Osteoblast (primary cell): ENCODE data around the gene RECQL. TPM values are rescaled to one million over a fixed set of nuclear protein-coding genes. Genes with fewer than 3 reads are reported as not detected.
"Not testable (repeated sequence)": the region's sequence is repeated elsewhere in the genome, so short reads cannot be mapped to it uniquely, and the experiment has no call there.

ENCODE experiments used
- DNase-seq: peaks from one replicate; pipeline ENCODE4 v3.0.0; 2011; ENCODE audit warnings: low spot score, mixed read lengths; ENCODE audit not compliant: insufficient read length; ENCODE audit errors: missing footprints
- H2AFZ ChIP-seq: 2 replicates; pipeline ENCODE4 v1.6.0; 2011; ENCODE audit warnings: mild to moderate bottlenecking, low read length
- H3K27ac ChIP-seq: 2 replicates; pipeline ENCODE4 v1.5.1; 2011; ENCODE audit warnings: mild to moderate bottlenecking, low read depth, low read length, moderate library complexity
- H3K27me3 ChIP-seq: 2 replicates; pipeline ENCODE4 v1.6.0; 2012; ENCODE audit warnings: mild to moderate bottlenecking, control low read depth, inconsistent platforms, low read length, moderate library complexity; ENCODE audit not compliant: insufficient read depth
- H3K36me3 ChIP-seq: 2 replicates; pipeline ENCODE4 v1.5.1; 2011; ENCODE audit warnings: mild to moderate bottlenecking, low read length, control low read depth, moderate library complexity; ENCODE audit not compliant: insufficient read depth
- H3K4me1 ChIP-seq: 2 replicates; pipeline ENCODE4 v1.5.1; 2011; ENCODE audit warnings: mild to moderate bottlenecking, low read length, control low read depth, moderate library complexity; ENCODE audit not compliant: insufficient read depth
- H3K4me2 ChIP-seq: 2 replicates; pipeline ENCODE4 v1.6.0; 2011; ENCODE audit warnings: mild to moderate bottlenecking, low read length; ENCODE audit not compliant: insufficient read depth
- H3K4me3 ChIP-seq: fragments of 200-600 bp; sonication (generic); 3 replicates; pipeline ENCODE4 v1.5.1; 2012; ENCODE audit warnings: mild to moderate bottlenecking, low read length, inconsistent platforms; ENCODE audit not compliant: insufficient read depth
- H3K79me2 ChIP-seq: 2 replicates; pipeline ENCODE4 v1.6.0; 2012; ENCODE audit warnings: mild to moderate bottlenecking, low read length, control low read depth, inconsistent platforms; ENCODE audit not compliant: insufficient read depth
- H3K9me3 ChIP-seq: 2 replicates; pipeline ENCODE4 v1.5.1; 2011; ENCODE audit warnings: low read depth, low read length, control low read depth
- H4K20me1 ChIP-seq: 2 replicates; pipeline ENCODE4 v1.6.0; 2012; ENCODE audit warnings: mild to moderate bottlenecking, low read length, control low read depth; ENCODE audit not compliant: insufficient read depth
- CTCF ChIP-seq: IDR thresholded peaks from 2 replicates; pipeline ENCODE4 v1.5.1; 2011; ENCODE audit warnings: mild to moderate bottlenecking, low read depth, low read length, moderate library complexity; ENCODE audit errors: extremely low read depth
- total RNA-seq: library from RNA; depleted of rRNA; stranded (reverse); fragments of >200 nt; gene quantifications from 2 replicates; pipeline ENCODE4 v1.2.3, GENCODE V29; 2012

Gene RECQL
- total RNA-seq, 1 donor, result 83.6 TPM

DNA sequence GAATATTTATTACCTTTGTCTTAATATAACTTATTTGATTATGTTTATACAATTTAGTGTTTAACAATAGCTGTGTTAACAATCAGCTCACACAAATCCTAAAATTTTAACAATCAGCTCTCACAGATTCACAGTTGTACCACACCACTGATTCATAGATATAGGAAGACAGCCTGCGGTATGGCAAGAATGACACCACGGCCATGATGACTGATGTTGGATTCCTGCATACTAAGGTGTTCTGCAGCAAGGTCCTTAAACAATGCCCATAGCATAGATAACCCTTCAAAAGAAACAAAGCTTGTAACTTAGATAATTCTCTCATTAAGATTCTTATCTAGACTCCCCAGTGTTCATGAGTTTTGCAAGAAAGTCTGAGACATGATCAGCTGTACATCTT, 67.9 kb downstream of the RECQL start:
- Histone ChIP-seq H3K36me3 (no peaks in the 10 kb centered on the region), H3K79me2 (peaks cover 4% of the 10 kb centered on the region), H3K4me1 (peaks cover 8% of the 10 kb centered on the region), H2AFZ (no peak overlapping the region), H3K27ac (no peak overlapping the region), H4K20me1 (no peaks in the 10 kb centered on the region), H3K27me3 (peaks cover 3% of the 10 kb centered on the region), H3K4me3 (no peak overlapping the region), H3K9me3 (no peaks in the 10 kb centered on the region), H3K4me2 (no peak overlapping the region)
- TF ChIP-seq CTCF, result no peak
- no peak for DNase-seq

GRCh38 chr12:21429994-21430393, 71.4 kb downstream of the RECQL start:
- no peaks in the 10 kb centered on the region for H4K20me1 ChIP-seq
- H3K27me3 ChIP-seq, result peaks cover 3% of the 10 kb centered on the region
- no peaks in the 10 kb centered on the region for H3K9me3 ChIP-seq
- DNase-seq, result no peak
- H3K36me3 ChIP-seq, result no peaks in the 10 kb centered on the region
- H3K79me2 ChIP-seq, result no peaks in the 10 kb centered on the region
- H2AFZ ChIP-seq, result peak overlapping the region; percentile 18
- H3K4me1 ChIP-seq, result peaks cover 12% of the 10 kb centered on the region
- no peak overlapping the region for H3K27ac ChIP-seq
- no peak overlapping the region for H3K4me2 ChIP-seq
- no peak for TF ChIP-seq CTCF
- H3K4me3 ChIP-seq, result no peak overlapping the region

DNA sequence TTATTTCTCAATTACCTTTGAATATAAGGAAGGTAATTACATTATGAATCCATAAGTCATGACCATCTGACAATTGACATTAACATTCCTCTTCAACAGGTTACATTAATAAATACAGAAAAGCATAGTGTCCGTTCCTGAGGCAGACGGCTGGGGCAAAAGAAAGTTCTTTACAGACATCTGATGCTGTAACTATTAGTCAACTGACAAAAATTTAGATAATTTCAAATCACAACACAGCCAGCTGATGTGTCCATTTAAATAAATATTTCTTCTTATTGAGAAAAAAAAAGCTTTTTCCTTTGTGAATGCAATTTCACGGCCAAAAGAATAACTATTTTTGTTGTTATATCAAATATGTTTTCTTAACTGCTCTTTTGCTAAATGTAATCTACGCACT, 73.2 kb downstream of the RECQL start:
- peak overlapping the region; percentile 24 for H3K27ac ChIP-seq
- H4K20me1 ChIP-seq, result no peaks in the 10 kb centered on the region
- H3K79me2 ChIP-seq, result no peaks in the 10 kb centered on the region
- H2AFZ ChIP-seq, result peak overlapping the region; percentile 51
- DNase-seq, result no peak
- H3K4me3 ChIP-seq, result no peak overlapping the region
- no peaks in the 10 kb centered on the region for H3K9me3 ChIP-seq
- H3K4me2 ChIP-seq, result peak overlapping the region; percentile 70
- H3K27me3 ChIP-seq, result no peaks in the 10 kb centered on the region
- H3K4me1 ChIP-seq, result peaks cover 12% of the 10 kb centered on the region
- TF ChIP-seq CTCF, result no peak
- H3K36me3 ChIP-seq, result no peaks in the 10 kb centered on the region

DNA sequence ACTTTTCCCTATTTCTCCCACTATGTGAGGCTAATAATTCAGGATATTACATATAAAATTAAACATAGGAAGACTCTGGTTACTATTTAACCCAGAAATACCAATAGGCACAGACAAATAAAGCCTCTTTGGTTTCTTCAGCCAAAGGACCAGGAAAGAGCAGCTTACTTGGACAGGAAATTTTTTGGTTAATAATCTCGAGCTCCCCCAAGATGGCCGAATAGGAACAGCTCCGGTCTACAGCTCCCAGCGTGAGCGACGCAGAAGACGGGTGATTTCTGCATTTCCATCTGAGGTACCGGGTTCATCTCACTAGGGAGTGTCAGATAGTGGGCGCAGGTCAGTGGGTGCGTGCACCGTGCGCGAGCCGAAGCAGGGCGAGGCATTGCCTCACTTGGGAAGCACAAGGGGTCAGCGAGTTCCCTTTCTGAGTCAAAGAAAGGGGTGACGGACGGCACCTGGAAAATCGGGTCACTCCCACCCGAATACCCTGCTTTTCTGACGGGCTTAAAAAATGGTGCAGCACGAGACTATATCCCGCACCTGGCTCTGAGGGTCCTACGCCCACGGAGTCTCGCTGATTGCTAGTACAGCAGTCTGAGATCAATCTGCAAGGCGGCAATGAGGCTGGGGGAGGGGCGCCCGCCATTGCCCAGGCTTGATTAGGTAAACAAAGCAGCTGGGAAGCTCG, 82.3 kb downstream of the RECQL start:
- H3K79me2 ChIP-seq, H3K4me1 ChIP-seq, H3K27me3 ChIP-seq, H2AFZ ChIP-seq, H3K4me3 ChIP-seq, DNase-seq, H4K20me1 ChIP-seq, H3K9me3 ChIP-seq, H3K4me2 ChIP-seq, H3K36me3 ChIP-seq, H3K27ac ChIP-seq: not testable (repeated sequence)

Other genes with a start within 250 kb of the RECQL start
- not detected in 2 replicates for gene SLCO1A2, start 166.7 kb downstream of the RECQL start, total RNA-seq
- gene IAPP, start 128.7 kb downstream of the RECQL start, total RNA-seq, result not detected in 2 replicates
- 15.6 and 22.8 TPM in 2 replicates for gene PYROXD1, start 64.0 kb downstream of the RECQL start, total RNA-seq
- gene GOLT1B, start 154 bp upstream of the RECQL start, total RNA-seq, result 65.7 and 254 TPM in 2 replicates
- gene SPX, start 24.7 kb upstream of the RECQL start, total RNA-seq, result 1.2 and 2.9 TPM in 2 replicates
- not detected in 2 replicates for gene GYS2, start 103.2 kb upstream of the RECQL start, total RNA-seq
- 382 and 422 TPM in 2 replicates for gene LDHB, start 156.2 kb upstream of the RECQL start, total RNA-seq